NCI-H2227 (cell line): ENCODE data around the gene GIGYF2.
"Not testable (repeated sequence)": the region's sequence is repeated elsewhere in the genome, so short reads cannot be mapped to it uniquely, and the experiment has no call there.

Experiments used
- DNase-seq: peaks from one replicate; lab custom pipeline; 2025; ENCODE audit not compliant: unreplicated experiment; lab: John Stamatoyannopoulos, UW

Gene GIGYF2, protein sequence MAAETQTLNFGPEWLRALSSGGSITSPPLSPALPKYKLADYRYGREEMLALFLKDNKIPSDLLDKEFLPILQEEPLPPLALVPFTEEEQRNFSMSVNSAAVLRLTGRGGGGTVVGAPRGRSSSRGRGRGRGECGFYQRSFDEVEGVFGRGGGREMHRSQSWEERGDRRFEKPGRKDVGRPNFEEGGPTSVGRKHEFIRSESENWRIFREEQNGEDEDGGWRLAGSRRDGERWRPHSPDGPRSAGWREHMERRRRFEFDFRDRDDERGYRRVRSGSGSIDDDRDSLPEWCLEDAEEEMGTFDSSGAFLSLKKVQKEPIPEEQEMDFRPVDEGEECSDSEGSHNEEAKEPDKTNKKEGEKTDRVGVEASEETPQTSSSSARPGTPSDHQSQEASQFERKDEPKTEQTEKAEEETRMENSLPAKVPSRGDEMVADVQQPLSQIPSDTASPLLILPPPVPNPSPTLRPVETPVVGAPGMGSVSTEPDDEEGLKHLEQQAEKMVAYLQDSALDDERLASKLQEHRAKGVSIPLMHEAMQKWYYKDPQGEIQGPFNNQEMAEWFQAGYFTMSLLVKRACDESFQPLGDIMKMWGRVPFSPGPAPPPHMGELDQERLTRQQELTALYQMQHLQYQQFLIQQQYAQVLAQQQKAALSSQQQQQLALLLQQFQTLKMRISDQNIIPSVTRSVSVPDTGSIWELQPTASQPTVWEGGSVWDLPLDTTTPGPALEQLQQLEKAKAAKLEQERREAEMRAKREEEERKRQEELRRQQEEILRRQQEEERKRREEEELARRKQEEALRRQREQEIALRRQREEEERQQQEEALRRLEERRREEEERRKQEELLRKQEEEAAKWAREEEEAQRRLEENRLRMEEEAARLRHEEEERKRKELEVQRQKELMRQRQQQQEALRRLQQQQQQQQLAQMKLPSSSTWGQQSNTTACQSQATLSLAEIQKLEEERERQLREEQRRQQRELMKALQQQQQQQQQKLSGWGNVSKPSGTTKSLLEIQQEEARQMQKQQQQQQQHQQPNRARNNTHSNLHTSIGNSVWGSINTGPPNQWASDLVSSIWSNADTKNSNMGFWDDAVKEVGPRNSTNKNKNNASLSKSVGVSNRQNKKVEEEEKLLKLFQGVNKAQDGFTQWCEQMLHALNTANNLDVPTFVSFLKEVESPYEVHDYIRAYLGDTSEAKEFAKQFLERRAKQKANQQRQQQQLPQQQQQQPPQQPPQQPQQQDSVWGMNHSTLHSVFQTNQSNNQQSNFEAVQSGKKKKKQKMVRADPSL (N-terminal part only)

DNA sequence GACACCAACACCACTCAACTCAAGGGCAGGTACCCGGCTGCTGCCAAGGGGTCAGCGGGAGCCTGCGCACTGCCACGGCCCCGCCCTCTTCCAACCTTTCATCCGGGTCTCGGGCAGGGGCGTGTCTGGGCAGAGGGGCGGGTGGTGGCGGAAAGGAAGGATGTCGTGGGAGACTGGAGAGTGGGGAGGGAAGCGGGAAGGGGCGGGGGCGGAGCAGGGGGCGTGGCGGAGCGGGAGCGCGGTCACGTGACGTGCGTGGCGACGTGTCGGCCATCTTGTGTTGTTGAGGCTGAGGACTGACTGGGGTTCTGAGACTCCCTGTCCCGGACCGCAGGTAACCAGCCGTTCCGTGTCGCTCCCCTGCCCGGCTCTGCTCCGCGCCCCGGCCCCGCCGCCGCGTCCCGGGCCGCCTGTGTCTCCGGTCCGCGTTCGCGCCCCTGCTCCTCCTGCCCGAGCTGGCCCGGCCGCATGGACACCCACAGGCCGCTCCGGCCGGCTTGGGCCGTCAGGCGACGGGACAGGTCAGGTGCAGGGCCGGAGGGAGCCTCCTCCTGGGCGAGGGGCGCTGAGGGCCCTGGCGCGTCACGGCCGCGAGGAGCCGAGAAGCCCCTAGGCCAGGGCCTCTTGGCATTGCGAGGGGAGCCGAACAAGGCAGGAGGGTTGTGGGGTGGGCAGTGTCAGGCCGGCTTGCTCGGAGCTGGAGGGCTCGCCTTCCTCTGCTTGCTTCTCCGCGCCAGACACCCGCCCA, at the start of gene GIGYF2:
TSS of gene GIGYF2 (plus strand) at position 273 of the 748 bp plus-strand sequence. CDS start 37,867 bp downstream, outside the sequence.
- DNase-seq = peak; percentile 97

DNA sequence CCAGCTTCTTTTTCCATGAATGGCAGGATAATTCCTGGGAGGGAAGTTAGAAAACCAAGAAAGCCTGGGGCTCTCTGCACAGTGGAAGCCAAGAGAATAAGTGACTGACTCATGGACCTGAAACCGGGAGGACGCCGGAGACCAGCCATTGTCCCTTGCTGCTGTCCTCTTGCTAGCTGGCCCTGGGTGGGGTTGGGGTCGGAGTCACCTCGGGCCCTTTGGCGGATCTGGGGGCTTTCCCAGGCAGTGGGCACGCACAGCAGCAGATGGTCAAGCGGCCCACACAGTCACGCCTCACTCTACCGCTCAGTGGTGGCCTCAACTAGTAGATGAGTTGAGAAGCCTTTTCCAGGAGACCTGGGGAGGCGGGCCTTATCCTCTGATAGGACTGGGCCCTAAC, 48.1 kb upstream of the GIGYF2 start:
- DNase-seq = no peak

DNA sequence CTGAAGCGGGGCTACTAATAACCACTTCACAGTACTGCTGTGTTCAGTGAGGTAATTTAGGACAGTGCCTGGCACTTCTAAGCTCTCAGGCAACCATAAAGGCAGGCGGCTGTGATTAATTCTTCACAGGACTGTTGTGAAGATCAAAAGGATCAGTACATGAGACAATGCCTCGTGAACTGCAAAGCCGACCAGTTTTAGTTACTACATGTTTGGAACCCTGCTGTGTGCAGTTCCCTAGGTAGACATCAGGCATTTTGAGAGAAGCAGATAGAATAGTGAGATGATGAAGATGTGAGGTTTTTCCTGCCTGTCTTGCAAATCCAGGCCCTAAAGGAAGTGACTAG, 44.7 kb upstream of the GIGYF2 start:
- peak; percentile 72 for DNase-seq

DNA sequence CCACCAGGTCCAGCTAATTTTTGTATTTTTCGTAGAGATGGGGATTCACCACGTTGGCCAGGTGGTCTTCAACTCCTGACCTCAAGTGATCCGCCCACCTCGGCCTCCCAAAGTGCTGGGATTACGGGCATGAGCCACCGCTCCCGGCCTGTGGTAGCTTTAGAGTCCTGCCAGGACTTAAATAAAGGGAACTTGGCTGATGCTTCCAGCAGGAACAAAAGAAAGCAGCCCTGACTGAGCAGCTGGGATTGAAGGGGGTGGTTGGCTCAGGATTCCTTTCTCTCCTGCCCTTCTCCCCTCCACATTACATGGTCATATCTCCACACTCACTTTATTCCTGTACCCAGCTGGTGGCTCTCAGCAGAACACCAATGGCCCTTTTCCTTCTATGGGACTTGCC, 43.7 kb upstream of the GIGYF2 start:
- DNase-seq = no peak

DNA sequence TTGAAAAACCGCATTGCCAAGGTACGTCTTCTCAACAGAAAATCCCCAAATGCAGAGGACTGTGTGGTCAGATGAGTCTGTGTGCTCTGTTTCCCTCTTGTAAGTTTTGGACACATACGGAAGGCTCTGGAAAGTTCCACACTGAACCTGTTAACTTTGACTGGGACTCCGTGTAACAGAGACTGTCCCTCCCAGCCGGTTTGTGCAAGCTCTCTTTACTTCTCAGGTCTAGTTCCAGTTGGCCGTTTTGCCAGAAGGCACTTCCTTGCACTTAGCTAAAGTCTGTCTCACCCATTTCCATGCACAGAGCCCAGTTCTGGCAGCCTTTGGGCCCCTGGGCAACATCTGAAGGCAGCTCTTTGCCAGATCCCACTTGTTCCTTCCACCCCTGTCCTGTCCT, 41.7 kb upstream of the GIGYF2 start:
- DNase-seq = no peak

DNA sequence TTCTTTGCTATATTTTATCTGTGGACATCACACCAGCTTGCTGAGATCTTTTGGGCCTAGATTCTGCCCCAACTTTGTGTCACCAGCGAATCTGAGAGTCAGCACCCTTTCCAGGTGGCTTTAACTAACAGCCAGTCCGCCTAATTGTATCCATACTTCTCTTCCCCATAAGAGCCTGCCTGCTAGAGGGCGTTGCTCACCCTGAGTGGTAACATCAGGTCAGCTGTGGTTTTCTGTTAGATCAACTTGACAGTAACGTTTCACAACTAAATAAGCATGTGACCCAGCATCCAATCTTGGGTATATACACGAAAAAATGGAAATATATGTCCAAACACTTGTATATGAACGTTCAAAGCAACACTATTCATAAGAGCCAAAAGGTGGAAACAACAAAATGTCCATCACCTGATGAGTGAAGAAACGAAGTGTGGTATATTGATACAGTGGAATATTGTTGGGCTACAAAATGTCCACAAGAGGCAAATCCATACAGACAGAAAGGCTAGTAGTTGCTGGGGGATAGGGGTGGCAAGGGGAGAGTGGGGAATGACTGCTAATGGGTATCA, 38.8 kb upstream of the GIGYF2 start:
- DNase-seq = no peak

DNA sequence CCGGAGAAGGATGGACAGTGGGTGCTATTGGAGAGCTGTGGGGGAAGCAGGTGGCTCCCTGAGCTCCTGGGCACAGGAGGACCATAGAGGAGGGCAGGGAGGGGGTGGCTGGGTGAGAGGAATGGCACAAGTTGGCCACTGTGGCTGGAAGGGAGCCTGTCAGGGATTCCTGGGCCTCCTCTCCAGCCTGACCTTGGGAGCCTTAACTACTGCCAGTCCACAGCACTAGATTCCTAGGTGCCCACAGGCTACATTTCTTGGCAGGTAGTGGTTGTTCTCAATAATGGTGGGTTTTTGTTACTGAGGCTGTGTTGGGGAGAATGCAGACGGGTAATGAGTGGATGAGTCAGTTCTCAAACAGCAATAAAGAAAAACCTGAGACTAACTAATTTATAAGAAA, 37.8 kb upstream of the GIGYF2 start:
- no peak for DNase-seq

DNA sequence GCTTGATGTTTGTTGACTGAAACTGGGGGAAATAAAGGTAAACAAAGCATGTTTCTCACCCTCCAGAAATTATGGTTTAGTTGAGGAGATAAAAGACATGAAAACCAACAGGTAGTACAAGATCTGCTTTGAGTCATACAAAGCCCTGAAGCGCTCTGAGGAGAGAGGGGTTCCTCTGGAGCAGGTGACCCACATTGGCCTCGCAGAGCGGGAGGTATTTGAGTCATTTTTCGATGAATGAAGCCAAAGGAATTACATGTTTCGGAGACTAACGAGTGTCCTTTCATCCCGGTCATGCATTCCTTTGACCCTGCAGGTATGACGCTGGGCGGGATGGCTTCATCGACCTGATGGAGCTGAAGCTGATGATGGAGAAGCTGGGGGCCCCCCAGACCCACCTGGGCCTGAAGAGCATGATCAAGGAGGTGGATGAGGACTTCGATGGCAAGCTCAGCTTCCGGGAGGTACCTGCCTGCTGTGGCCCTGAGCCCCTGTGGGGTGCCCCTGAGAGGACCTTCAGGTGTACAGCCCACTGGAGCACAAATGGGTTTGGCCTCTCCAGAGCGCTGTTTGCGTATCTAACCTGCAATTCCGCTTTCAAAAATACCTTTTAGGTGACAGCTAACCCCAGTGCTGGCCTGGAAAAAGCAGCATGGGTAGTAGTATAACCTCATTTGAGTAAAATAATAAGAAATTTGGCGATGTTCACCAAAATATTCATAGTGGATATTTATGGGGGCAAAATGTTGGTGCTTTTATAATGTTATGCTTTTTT, 34.5 kb upstream of the GIGYF2 start:
- no peak for DNase-seq

DNA sequence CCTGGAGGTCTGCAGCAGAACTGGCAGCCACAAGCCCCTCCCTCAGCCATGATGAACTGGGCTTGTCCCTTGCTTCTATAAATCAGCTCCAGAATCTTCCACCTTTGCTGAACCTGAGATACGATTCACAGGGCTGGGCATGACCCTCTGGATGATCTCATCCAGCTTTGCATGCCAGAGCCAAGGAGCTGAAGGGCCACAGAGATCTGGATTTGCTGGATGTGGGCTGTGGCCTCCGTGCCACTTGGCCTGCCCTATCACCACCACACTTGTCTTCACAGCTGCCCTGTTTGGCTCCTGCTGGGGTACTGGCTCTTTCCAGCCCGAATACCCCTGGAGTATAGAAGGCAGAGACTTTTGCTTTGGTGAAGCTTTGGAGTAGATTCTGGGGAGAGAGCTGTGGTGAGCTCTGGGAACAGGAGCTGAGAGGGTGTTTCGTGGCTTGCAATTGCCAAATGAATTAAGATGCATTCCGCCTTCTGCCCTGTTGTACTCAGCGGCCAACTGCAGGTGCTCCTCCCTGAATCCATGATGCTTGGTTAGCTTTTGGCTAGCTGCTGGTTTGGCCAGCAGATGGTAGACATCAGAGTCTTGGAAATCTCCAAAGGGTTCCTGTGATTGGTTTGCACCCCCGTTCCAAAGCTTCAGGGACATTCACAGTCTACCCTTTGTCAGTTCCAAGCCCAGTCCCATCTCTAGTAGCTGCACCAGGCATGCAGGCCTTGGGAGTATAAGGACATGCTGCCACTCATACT, 30.9 kb upstream of the GIGYF2 start:
- no peak for DNase-seq

DNA sequence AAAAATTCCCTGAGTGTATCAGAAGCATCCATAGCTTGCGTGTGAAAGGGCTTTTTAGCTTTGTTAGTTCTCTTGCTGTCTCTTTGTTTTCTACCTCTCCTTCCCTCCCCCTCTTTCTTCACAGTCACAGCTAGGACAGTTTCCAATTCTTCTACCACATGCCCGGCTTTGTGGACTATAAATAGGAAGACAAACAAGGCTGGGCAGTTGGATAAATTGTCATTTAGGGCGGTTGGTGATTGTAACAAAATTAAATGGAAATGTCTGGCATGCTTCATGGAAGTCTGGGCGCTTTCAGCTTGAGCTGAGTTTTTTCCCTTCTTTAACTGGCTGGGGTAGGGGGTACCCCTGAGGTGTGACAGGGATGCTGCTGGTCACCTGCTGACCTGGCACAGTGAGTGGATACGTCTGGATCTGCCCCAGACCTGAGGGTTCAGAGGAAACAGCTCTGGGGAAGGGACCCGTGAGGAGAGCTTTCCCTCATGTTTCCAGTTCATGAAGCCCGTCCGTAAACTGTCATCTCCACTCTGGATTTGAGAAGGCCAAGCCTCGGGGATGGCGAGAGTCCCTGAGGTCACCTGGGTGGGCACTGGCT, 29.0 kb upstream of the GIGYF2 start:
- no peak for DNase-seq

DNA sequence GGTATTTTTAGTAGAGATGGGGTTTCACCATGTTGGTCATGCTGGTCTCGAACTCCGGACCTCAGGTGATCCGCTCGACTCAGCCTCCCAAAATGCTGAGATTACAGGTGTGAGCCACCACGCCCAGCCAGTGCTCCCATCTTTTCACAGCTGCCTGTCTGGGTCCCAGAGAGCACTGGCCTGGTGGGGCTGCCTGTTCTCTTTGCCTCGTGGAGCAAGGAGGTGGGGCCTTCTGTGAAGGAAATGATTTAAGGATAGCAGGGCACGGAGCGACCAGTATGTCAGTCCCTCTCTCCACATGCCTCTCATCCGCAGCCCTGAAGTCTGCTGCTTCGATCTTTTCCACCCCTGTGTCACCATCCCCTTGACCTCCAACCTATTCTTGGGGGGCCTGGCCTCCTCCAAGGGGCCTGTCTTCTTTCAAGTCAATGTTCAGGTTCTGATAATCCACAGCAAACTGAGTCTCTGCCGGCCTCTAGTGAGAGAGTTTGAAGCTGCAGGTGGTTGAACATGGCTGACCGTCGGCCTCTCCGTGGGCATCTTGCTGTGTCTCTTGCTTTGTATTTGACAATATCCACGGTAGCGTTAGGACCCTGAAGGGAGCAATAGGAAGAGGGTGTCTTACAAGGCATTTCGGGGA, 28.2 kb upstream of the GIGYF2 start:
- peak; percentile 35 for DNase-seq

DNA sequence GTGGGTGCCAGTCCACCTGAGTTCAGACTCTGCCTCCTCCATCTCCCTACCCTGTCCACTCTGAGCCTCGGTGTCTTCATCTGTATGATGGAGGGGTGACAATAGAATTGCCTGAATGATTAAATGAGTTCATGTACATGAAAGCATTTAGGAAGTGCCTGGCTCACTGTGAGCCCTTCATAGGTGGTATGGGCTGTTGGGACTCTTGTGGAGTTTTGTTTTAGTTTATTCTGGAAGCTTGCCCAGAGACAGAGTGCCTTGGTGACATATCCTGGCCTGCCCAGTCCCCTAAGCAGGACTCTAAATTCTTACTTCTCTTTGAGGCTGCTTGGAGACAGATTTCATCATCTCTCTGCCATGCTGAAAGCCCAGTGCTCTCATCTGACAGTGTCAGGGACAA, 24.5 kb upstream of the GIGYF2 start:
- DNase-seq = no peak

DNA sequence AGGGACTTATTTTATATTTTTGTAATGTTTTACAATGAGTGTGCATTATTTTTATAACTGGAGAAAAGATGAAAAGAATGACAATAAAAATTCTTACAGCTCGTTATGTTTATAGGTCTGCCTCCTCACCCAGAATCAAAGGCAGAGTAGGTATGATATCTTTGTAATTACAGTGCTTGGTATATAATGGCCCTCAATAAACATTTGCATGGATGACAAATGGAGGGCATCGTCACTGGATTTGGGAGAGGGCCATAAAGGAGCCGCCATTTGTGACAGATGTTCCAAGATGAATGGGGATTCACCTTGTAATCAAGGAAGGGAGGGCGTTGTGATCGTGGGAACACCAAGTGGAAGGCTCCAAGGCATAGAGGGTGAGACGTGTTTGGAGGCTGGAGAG, 22.6 kb upstream of the GIGYF2 start:
- DNase-seq = no peak

DNA sequence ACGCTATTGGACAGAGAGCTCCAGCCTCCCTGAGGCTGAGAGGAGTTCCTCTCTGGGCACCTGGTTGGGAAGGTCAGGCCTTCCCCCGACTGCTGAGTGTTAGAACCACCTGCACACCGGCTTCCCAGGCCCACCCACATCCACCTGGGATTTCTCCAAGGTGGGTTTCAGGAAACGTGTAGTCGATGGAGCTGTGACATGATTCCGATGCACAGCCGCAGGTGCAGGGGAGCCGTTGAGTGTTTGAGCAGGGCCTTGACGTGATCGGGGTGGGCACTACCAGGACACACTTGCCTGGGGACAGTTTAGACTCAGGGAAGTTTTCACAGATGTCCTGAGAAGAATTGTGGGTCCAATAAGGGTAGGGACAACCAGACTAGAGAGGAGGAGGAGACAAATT, 21.8 kb upstream of the GIGYF2 start:
- DNase-seq = no peak

DNA sequence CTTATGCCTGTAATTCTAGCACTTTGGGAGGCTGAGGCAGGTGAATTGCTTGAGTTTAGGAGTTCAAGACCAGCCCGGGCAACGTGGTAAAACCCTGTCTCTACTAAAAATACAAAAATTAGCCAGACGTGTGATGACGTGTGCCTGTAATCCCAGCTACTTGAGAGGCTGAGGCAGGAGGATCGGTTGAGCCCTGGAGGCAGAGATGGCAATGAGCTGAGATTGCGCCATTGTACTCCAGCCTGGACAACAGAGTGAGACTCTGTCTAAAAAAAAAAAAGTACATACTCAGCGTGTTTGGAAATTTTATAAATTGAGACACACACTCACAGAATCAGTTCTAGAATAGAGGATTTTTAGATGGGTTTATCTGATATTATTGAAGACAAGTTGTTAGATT, 17.1 kb upstream of the GIGYF2 start:
- DNase-seq = no peak

DNA sequence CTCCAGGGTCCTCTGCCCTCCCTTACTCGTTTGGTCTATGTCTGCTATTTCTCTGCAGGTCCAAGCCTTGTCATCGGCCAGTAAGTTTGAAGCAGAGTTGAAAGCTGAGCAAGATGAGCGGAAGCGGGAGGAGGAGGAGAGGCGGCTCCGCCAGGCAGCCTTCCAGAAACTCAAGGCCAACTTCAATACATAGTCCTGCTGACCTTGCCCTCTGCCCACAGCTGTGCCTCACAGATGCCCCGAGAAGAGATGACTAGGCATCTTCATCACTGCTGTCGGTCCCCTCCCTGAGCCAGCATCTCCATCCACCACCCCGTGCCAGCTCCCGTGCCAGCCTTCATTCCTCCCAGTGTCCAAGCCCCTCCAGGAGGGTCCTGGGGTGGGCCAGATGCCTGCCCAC, 15.6 kb upstream of the GIGYF2 start:
- DNase-seq = no peak

DNA sequence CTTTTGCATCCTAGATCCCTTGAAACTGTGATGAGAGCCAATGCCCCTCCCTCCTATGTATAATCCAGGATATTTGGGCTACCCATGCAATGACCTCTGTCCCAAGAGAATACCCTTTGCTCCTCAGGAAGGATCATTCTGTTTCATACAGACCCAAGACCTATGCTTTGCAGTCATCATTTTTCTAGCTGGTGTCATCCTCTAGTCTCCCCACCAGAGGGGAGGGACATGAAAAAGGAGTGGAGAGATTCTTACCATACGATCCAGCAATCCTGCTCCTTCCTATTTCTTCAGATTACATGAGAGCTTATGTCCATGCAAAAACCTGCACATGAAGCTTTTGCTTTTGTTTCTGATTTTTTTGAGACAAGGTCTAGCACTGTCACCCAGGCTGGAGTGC, 13.8 kb upstream of the GIGYF2 start:
- no peak for DNase-seq

DNA sequence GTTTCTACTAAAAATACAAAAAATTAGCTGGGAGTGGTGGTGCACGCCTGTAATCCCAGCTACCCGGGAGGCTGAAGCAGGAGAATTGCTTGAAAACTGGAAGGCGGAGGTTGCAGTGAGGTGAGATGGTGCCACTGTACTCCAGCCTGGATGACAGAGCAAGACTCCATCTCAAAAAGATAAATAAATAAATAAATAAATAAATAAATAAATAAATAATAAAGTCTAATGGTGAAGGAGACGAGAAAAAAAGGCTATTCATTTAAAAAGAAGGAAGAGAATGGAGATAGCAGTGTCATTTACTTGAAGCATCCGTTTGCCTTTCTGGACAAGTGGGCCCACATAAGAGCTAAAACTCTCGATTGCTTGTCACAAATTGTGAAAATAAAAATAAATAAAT, 11.7 kb upstream of the GIGYF2 start:
- not testable (repeated sequence) for DNase-seq
